HG03354 (cell line): ENCODE results near the gene PTPRN2.
"Not testable (repeated sequence)": the region's sequence is repeated elsewhere in the genome, so short reads cannot be mapped to it uniquely, and the experiment has no call there.

Experiments
- ATAC-seq: cut with Tn5 transposase; IDR thresholded peaks from one replicate; pipeline ENCODE4 v1.9.1; 2021; ENCODE audit warnings: mild to moderate bottlenecking; ENCODE audit not compliant: unreplicated experiment, poor library complexity, severe bottlenecking

PTPRN2 gene

DNA sequence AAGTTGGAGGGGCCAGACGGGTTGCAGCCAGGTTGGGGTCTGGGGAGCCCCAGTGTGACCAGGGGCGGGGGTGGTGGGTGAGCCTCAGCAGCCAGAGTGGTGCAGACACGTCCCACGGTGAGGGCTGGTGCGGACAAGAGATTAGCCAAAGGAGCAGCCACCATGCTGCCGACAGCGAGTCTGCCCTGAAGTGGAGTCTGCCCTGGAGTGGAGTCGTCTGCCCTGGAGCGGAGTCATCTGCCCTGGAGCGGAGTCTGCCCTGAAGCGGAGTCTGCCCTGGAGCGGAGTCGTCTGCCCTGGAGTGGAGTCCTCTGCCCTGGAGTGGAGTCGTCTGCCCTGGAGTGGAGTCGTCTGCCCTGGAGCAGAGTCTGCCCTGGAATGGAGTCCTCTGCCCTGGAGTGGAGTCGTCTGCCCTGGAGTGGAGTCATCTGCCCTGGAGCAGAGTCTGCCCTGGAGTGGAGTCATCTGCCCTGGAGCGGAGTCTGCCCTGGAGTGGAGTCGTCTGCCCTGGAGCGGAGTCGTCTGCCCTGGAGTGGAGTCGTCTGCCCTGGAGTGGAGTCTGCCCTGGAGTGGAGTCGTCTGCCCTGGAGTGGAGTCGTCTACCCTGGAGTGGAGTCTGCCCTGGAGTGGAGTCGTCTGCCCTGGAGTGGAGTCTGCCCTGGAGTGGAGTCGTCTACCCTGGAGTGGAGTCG is 64.3 kb downstream of the PTPRN2 start:
- ATAC-seq, result not testable (repeated sequence)

DNA sequence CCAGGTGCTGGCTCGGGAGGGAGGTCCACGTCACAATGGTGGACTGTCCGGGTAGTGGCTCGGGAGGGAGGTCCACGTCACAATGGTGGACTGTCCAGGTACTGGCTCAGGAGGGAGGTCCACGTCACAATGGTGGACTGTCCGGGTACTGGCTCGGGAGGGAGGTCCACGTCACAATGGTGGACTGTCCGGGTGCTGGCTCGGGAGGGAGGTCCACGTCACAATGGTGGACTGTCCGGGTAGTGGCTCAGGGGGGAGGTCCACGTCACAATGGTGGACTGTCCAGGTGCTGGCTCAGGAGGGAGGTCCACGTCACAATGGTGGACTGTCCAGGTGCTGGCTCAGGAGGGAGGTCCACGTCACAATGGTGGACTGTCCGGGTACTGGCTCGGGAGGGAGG is 65.8 kb downstream of the PTPRN2 start:
- not testable (repeated sequence) for ATAC-seq

DNA sequence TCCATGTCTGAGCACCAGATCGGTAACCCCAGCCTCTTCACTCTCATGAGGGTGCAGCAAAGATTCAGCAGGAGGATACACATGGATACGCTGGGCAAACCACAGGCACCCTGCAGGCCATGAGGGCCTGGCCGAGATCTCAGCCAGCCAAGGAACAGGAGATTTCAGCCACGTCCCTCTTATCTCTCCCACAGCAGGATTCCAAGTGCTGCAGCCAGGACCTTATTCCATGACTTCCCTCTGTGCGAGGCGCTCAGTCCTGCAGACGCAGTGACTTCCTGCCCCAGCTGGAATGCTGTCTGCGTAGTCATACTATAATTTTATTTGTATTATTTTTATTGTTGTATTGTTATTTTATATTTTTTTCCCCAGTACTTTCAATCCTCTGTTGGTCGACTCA is 66.8 kb downstream of the PTPRN2 start:
- ATAC-seq, result no peak

DNA sequence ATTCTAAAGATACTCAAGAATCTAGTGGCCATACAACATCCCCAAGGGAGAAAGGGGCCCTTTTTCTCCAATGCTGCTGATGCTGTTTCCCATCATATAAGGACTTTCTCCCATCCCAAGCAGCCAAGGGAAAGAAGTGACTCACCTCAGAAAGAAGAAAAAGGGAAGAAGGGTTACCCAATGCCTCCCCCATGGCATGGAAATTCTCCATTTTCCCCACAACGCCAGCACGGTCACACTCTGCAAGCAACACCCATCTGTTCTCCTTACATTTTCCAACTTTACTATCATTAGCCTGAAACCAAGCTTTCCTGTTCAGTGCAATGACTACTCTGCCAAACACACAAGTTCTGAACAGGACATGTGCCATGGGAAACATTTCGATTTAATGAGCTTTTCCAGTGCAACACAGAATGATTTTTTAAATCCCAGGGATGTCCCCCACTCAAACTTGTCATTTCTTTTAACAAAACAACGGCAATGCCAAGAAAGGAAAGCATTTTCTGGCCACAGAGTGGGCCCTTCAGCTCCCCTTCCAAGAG is 67.9 kb downstream of the PTPRN2 start:
- ATAC-seq, result no peak

DNA sequence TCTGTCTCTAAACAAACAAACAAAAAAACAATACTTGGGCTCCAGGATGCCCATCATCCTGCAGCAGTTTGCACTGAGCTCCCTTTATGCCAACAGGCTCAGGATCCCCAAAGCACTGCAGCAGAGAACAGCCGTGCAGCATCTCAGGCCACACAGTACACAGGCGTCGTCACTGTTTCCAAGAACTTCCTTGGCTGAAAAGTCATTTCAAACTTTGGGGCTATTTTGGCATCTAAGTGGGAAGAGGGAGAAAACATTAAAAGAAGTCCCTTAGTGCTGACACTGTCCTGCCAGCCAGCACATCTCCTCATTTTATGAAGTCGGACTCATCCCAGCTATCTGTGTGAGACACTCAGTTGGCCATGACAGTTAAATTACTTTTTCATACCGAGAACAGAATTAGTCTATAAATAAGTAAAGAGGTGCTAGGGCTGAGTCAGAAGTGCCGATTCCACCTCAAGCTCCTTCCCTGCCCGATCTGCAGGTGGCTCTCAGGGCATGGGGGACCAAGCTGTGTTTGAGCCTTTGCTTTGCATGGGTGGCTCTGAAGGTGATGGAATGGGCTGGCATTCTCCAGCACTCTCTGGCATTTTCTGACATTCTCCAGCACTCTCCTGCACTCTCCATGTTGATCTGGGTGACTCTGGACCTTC is 68.5 kb downstream of the PTPRN2 start:
- no peak for ATAC-seq

DNA sequence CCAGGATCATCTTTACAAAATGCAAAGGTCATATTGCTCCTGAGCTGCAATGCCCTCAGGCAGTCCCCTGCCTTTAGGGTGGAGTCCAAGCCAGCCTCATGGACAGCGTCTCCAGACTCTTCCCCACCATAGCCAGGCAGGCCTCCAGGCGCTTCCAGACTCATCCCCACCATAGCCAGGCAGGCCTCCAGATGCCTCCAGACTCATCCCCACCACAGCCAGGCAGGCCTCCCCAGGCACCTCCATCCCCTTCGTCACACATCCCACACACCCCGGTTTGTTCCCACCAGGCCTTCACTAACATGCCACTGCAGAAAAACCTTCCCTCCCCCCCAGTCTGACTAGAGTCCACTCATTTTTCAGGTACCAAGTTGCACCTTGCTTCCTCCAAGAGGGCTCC is 70.1 kb downstream of the PTPRN2 start:
- ATAC-seq, result no peak

GRCh38 chr7:158517072-158517471 is 70.6 kb downstream of the PTPRN2 start:
- ATAC-seq, result no peak

DNA sequence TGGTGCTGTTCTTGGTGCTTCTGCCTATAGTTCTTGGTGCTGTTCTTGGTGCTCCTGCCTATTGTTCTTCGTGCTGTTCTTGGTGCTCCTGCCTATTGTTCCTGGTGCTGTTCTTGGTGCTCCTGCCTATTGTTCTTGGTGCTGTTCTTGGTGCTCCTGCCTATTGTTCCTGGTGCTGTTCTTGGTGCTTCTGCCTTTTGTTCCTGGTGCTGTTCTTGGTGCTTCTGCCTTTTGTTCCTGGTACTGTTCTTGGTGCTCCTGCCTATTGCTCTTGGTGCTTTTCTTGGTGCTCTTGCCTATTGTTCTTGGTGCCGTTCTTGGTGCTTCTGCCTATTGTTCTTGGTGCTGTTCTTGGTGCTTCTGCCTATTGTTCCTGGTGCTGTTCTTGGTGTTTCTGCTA is 71.1 kb downstream of the PTPRN2 start:
- ATAC-seq, result no peak

- ATAC-seq, result no peak
Observed at GRCh38 chr7:158512869-158513268, 74.8 kb downstream of the PTPRN2 start.

- ATAC-seq, result no peak
Observed at GRCh38 chr7:158512042-158512441, 75.6 kb downstream of the PTPRN2 start.

- no peak for ATAC-seq
Observed at GRCh38 chr7:158508802-158509385, 78.7 kb downstream of the PTPRN2 start.

- ATAC-seq, result not testable (repeated sequence)
Observed at GRCh38 chr7:158508321-158508720, 79.3 kb downstream of the PTPRN2 start.

- ATAC-seq, result no peak
Observed at GRCh38 chr7:158507917-158508316, 79.7 kb downstream of the PTPRN2 start.

- not testable (repeated sequence) for ATAC-seq
Observed at GRCh38 chr7:158507175-158507574, 80.4 kb downstream of the PTPRN2 start.

DNA sequence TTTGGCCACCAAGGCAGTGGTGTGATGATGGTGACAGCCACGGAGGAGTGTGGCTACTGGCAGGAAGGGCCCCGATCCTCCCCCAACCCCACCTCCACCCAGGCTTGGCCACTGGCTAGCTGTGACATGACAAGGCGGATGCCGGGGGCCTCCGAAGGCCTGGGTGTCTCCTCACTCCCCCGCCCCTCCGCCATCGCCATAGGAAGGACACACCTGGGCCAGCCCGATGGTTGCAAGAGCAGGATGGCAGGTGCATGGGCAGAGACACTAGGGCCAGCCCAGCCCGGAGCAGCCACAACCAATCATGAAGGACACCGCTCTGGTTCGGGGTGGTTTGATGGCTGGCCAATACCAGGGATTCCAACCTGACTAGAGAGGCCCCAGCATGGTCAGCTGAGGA is 81.0 kb downstream of the PTPRN2 start:
- no peak for ATAC-seq

DNA sequence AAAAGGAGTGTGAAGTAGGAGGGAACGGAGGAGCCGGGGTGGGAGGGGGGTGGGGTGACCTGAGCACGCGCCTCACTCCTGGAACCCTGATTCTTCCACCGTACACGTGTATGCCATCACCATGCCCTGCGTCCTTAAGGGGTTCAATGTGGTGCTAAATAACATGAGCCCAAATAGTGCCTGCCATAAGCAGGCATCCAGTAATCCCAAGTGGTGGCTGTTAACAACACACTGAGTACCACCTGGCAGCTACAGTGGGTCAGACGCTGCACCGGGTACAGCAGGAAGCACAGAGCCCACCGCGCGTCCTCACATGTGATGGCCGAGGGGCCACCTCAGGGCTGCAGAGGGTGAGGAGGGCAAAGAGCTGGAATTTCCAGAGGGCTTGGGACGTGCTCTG is 81.9 kb downstream of the PTPRN2 start:
- no peak for ATAC-seq

- ATAC-seq, result no peak
Observed at GRCh38 chr7:158502068-158502750, 85.4 kb downstream of the PTPRN2 start.

GRCh38 chr7:158501393-158502067 is 86.1 kb downstream of the PTPRN2 start:
- ATAC-seq, result no peak

DNA sequence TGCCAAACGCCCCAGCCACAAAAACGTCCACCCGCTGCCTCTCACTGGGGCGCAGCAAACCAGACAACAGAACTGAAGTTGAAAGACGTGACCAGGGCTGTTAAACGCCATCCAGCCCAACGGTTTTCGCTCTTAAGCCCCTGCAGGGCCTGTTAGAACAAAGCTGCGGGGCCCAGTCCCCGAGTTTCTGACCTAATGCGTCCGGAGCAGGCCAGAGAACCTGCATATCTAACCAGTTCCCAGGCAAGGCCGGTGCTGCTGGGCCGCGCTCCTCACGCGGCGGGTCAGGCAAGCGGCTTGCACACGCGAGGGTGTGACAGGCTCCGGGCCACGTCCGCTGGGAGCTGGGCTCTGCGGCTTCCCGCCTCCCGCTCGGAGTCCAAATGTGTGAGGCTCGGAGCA is 87.0 kb downstream of the PTPRN2 start:
- ATAC-seq, result no peak

GRCh38 chr7:158499082-158499455 is 88.6 kb downstream of the PTPRN2 start:
- ATAC-seq, result no peak
